PC-9 (cell line): ENCODE results near the gene RRBP1. TPM values are rescaled to one million over a fixed set of nuclear protein-coding genes. Genes with fewer than 3 reads are reported as not detected.

Experiments
- Bru-seq: library from RNA; stranded (reverse); fragments of 400-500 nt; gene quantifications from one replicate; lab custom pipeline; 2021; lab: Mats Ljungman, UMichigan
- BruChase-seq, 2 experiments: library from RNA; stranded (reverse); fragments of 400-500 nt; gene quantifications; one replicate each; lab custom pipeline; 2021; lab: Mats Ljungman, UMichigan
- BruUV-seq: library from RNA; stranded (reverse); fragments of 400-500 nt; replicated peaks from 2 replicates; lab custom pipeline; 2021; lab: Mats Ljungman, UMichigan
- CTCF ChIA-PET: fragments of 300-600 bp; sonication (Branson Sonifier 250); formaldehyde crosslinking; loops from one replicate; lab custom pipeline; 2022; ENCODE audit warnings: antibody characterized with exemption; lab: Charles Lee
- POLR2A ChIA-PET: fragments of 300-600 bp; sonication (Branson Sonifier 250); formaldehyde crosslinking; loops from one replicate; lab custom pipeline; 2022; ENCODE audit warnings: antibody characterized with exemption; ENCODE audit not compliant: unreplicated experiment; lab: Charles Lee
- DNase-seq, 2 experiments: peaks; one replicate each; pipeline versions ENCODE4 v3.0.0 to v3.0.0-alpha.2; 2015 to 2022; ENCODE audit warnings: mixed read lengths in 1 of 2
- H2AFZ ChIP-seq: fragments of 200-600 bp; sonication (generic); 2 replicates; pipeline ENCODE4 v1.8.1; 2017; ENCODE audit warnings: antibody characterized with exemption
- H3F3A ChIP-seq: fragments of 200-600 bp; sonication (generic); 2 replicates; pipeline ENCODE4 v1.8.1; 2017; ENCODE audit warnings: antibody characterized with exemption, mild to moderate bottlenecking, low read depth; ENCODE audit not compliant: insufficient read depth
- H3K27ac ChIP-seq: fragments of 200-600 bp; sonication (generic); 2 replicates; pipeline ENCODE4 v1.6.1; 2016; ENCODE audit warnings: mixed run types
- H3K27me3 ChIP-seq: fragments of 200-600 bp; sonication (generic); 2 replicates; pipeline ENCODE4 v1.6.1; 2016; ENCODE audit warnings: low read depth, mixed run types; ENCODE audit not compliant: insufficient read depth
- H3K36me3 ChIP-seq: fragments of 200-600 bp; sonication (generic); 2 replicates; pipeline ENCODE4 v1.6.1; 2016; ENCODE audit warnings: low read depth, mixed run types
- H3K4me1 ChIP-seq: fragments of 200-600 bp; sonication (generic); replicated peaks from 2 replicates; pipeline ENCODE4 v1.6.1; 2016; ENCODE audit warnings: mixed run types; ENCODE audit not compliant: insufficient read depth
- H3K4me2 ChIP-seq: fragments of 200-600 bp; sonication (generic); 2 replicates; pipeline ENCODE4 v1.6.1; 2017; ENCODE audit warnings: mixed run types
- H3K4me3 ChIP-seq: fragments of 200-600 bp; sonication (generic); 2 replicates; pipeline ENCODE4 v1.6.1; 2016; ENCODE audit warnings: mixed run types
- H3K79me2 ChIP-seq: fragments of 200-600 bp; sonication (generic); 2 replicates; pipeline ENCODE4 v1.6.1; 2017; ENCODE audit warnings: low read depth, mixed run types
- H3K9me2 ChIP-seq: fragments of 200-600 bp; sonication (generic); 2 replicates; pipeline ENCODE4 v1.8.1; 2017; ENCODE audit warnings: mild to moderate bottlenecking; ENCODE audit not compliant: insufficient read depth
- H3K9me3 ChIP-seq: fragments of 200-600 bp; sonication (generic); 2 replicates; pipeline ENCODE4 v1.8.1; 2016; ENCODE audit warnings: low read depth; ENCODE audit not compliant: insufficient read depth
- H4K20me1 ChIP-seq: fragments of 200-600 bp; sonication (generic); 2 replicates; pipeline ENCODE4 v1.8.1; 2017; ENCODE audit not compliant: insufficient read depth
- EZH2 ChIP-seq: fragments of 200-600 bp; sonication (generic); IDR thresholded peaks from 2 replicates; pipeline ENCODE4 v1.8.0; 2017; ENCODE audit warnings: antibody characterized with exemption, low read depth
- intact Hi-C: fragments of 100-400 bp; cut with micrococcal nuclease; formaldehyde crosslinking; loops from one replicate; pipeline ENCODE4 v1.10.0; 2022; ENCODE audit not compliant: unreplicated experiment
- long read RNA-seq: library from polyadenylated mRNA; stranded (forward); transcript quantifications from one replicate; pipeline ENCODE4 v2.0.0, GENCODE V29; 2022
- total RNA-seq: library from RNA; stranded (reverse); gene quantifications from 2 replicates; pipeline ENCODE4 v1.2.3, GENCODE V29; 2021
- TF ChIP-seq, protein P1 (sequence below): fragments of 200-600 bp; sonication (generic); conservative IDR thresholded peaks from 2 replicates; pipeline ENCODE4 v1.6.1; 2017; ENCODE audit warnings: mixed run types, antibody characterized with exemption, mild to moderate bottlenecking, moderate library complexity

RRBP1 gene
- 144 and 156 TPM in 2 replicates for total RNA-seq
- percentile 86 among the genes with signal in this experiment for Bru-seq, nascent RNA
- percentile 83 among the genes with signal in this experiment for BruChase-seq, experiment 1, labeled RNA remaining after a 2-hour chase
- BruChase-seq, experiment 2, labeled RNA remaining after a 6-hour chase = percentile 85 among the genes with signal in this experiment
- long read RNA-seq, full-length matches to known transcripts = 2 of 19 reads
- long read RNA-seq, partial matches to known transcripts = 12 of 19 reads
- long read RNA-seq, other reads (novel, unspliced or antisense) = 5 of 19 reads

DNA sequence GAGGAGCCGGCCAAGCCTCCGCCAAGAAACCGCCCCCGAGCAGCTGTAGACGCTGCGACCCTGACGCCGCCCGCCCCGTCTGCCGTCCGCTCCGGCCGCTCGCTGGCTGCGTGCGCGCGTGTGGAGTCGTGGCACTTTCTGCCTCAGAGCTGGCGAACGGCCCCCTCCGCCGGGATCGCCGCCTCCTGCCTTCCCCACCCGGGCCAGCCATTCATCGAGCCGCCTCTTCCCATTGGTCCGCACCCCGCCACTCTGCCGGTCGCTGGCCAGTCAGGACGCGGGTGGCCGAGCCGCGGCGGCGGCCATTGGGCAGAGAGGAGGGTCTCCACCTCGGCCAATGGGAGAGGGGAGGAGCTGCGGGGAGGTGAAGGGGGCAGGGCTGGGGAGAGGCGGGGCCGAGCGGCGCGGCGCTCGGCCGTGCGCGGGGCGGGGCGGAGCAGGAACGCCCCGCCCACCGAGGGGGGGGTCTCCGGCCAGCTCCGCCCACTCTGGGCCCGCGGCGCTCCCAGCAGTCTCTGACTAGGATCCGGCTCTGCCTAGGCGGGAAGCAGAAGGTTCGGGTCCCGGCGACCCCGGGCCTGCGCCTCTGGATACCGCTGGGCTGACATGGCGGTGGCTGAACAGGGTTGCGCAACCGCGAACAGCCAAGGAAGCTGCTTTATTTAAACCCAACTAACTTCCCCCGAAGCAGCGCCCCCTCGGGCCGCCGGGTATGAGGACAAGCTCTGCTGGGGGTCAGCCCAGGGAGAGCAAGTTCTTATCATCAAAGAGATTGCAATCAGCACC is at the start of gene RRBP1:
RRBP1 (minus strand) TSS at position 140 of the 786 bp plus-strand sequence. CDS start 21,735 bp downstream, outside the sequence.
- BruUV-seq = no TSS peak

GRCh38 chr20:17731233-17731632 is 49.2 kb upstream of the RRBP1 start:
- ChIA-PET CTCF (no interaction called here), POLR2A (no interaction called here)
- BruUV-seq = no TSS peak

More for the DNA sequence above, at the start of gene RRBP1:
- DNase-seq = peak; percentile 85 to 99
- intact Hi-C loops = loop anchor here (1.0 to 5.0 kb wide), 6 partner anchors 113 to 286 kb away; partner anchors contain the start of gene SNX5
- peaks cover 36% of the 10 kb centered on the region for H3K79me2 ChIP-seq
- no peaks in the 10 kb centered on the region for H3K9me3 ChIP-seq
- H3K27ac ChIP-seq = peak within 1 kb of the TSS; percentile 37; the same call in 1 of the 2 replicates
- no peak for TF ChIP-seq EZH2
- TF ChIP-seq, protein P1, sequence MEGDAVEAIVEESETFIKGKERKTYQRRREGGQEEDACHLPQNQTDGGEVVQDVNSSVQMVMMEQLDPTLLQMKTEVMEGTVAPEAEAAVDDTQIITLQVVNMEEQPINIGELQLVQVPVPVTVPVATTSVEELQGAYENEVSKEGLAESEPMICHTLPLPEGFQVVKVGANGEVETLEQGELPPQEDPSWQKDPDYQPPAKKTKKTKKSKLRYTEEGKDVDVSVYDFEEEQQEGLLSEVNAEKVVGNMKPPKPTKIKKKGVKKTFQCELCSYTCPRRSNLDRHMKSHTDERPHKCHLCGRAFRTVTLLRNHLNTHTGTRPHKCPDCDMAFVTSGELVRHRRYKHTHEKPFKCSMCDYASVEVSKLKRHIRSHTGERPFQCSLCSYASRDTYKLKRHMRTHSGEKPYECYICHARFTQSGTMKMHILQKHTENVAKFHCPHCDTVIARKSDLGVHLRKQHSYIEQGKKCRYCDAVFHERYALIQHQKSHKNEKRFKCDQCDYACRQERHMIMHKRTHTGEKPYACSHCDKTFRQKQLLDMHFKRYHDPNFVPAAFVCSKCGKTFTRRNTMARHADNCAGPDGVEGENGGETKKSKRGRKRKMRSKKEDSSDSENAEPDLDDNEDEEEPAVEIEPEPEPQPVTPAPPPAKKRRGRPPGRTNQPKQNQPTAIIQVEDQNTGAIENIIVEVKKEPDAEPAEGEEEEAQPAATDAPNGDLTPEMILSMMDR = peak; percentile 86
- H3K9me2 ChIP-seq = no peaks in the 10 kb centered on the region
- no peaks in the 10 kb centered on the region for H4K20me1 ChIP-seq
- peaks cover 41% of the 10 kb centered on the region for H3K27me3 ChIP-seq
- peak within 1 kb of the TSS; percentile 78; the same call in 1 of the 2 replicates for H2AFZ ChIP-seq
- H3K4me1 ChIP-seq = peaks cover 24% of the 10 kb centered on the region
- peaks cover 16% of the 10 kb centered on the region for H3F3A ChIP-seq
- H3K36me3 ChIP-seq = peaks cover 7% of the 10 kb centered on the region; the same call in 1 of the 2 replicates
- ChIA-PET CTCF (interaction anchor here (0.5 to 1.5 kb wide), 10 partner anchors 9 to 607 kb away, joined by 3 to 6 read pairs (median 4); no protein-coding TSS in a partner anchor), POLR2A (interaction anchor here (0.5 to 1.2 kb wide), 12 partner anchors 65 to 825 kb away, joined by 3 to 8 read pairs (median 4); partner anchors contain the start of gene DSTN)
- H3K4me2 ChIP-seq = peak within 1 kb of the TSS; percentile 58
- H3K4me3 ChIP-seq = peak within 1 kb of the TSS; percentile 66

More at GRCh38 chr20:17731233-17731632, 49.2 kb upstream of the RRBP1 start:
- H3K27me3 ChIP-seq = peaks cover 14% of the 10 kb centered on the region; the same call in 1 of the 2 replicates
- H3K4me1 ChIP-seq = no peaks in the 10 kb centered on the region
- no peaks in the 10 kb centered on the region for H3F3A ChIP-seq
- no peaks in the 10 kb centered on the region for H3K36me3 ChIP-seq
- H3K9me3 ChIP-seq = 0 out of 2 replicates have a peak, but pooled peaks cover 2% of the 10 kb centered on the region
- TF ChIP-seq, protein P1 = no peak
- no peak for TF ChIP-seq EZH2
- H3K4me2 ChIP-seq = no peak overlapping the region
- no peaks in the 10 kb centered on the region for H3K9me2 ChIP-seq
- H4K20me1 ChIP-seq = no peaks in the 10 kb centered on the region
- DNase-seq = no peak
- H3K4me3 ChIP-seq = no peak overlapping the region
- no peak overlapping the region for H3K27ac ChIP-seq
- no peak overlapping the region for H2AFZ ChIP-seq
- H3K79me2 ChIP-seq = no peaks in the 10 kb centered on the region
- intact Hi-C loops = no loop called here
